Measurements from ENCODE around the gene TMEM191C. TPM values are rescaled to one million over a fixed set of nuclear protein-coding genes. Genes with fewer than 3 reads are reported as not detected.
"Not testable (repeated sequence)": the region's sequence is repeated elsewhere in the genome, so short reads cannot be mapped to it uniquely, and the experiment has no call there.

Gene TMEM191C
- total RNA-seq, 1 donor from 2014 or later = 1.7 TPM

DNA sequence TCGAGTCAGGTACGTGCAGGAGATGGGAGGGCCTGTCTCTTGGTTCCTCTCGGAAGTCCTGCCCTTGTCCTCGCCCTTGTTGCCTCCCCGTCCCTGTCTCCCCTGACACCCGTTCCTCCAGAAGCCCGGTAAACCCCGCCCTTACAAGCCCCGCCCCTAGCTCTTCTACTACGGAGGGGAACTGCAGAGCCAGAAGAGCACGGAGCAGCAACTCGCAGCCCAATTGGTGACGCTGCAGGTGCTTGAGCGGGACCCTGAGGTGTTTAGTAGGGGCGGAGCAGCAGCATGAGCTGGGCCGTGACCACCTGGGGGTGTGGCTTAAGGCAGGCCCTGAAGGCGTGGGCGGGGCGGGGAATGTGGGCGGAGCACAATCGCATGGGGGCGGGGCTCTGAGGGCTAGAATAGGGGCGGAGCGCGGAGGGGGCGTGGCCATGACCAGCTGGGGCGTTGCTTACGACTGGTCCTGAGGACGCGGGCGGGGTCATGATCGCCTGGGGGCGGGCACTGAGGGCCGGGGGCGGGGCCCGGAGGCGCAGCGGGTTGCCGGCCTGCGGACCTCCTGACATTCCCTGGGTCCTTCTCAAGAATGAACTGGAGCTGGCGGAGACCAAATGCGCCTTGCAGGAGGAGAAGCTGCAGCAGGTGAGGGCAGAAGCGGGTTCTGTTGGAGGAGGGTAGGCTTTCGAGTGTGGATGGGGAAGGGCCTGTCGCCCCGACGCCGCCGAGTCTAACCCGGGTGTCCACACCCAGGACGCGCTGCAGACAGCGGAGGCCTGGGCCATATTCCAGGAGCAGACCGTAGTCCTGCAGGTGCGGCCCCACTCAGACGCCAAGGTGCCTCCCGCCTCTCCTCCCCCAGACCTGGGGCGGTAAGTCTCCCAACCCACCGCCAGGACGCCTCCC is 1.3 kb downstream of the TMEM191C start:
- DNase-seq (ENCODE audit: low spot score) = peak; percentile 95

DNA sequence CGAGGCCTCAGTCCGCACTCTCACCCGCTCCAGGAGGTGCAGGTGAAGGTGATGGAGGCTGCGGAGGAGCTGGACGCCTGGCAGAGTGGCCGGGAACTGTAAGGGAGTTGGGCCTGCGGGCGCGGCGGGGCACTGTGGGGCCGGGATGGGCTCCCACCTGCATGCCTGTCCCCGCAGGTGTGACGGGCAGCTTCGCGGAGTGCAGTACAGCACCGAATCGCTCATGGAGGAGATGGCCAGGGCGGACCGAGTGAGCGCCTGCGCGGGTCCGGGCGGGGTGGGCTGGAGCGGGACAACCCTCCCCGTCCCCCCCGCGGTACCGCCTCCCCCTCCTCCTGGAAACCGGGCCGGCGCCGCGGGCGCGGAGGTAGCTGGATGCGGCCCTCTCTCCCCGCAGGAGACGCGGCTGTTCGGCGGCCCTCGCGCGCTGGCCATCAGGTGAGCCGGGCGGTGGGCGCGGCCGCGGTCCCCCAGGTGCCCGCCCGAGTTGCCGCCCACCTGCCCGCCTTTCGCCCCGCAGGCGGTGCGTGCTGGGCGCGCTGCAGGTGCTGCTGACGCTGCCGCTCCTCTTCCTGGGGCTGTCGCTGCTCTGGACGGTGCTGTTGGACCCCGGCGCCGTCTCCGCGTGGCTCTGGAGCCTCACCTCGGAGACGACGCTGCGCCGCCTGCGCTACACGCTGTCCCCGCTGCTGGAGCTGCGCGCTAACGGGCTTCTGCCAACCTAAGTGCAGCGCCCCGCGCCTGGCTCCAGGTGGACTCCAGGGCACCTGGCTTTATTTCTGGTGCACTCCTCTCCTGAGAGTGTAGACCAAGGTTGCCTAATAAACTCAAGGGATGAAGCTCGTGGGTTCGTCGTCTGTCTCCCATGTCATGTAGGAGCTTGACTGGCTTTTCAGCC is 2.2 kb downstream of the TMEM191C start:
- DNase-seq (ENCODE audit: low spot score); intact Hi-C loops (cut with DNase I): not testable (repeated sequence)

More for the DNA sequence above, 1.3 kb downstream of the TMEM191C start:
- intact Hi-C loops (cut with DNase I) = not testable (repeated sequence)

DNA sequence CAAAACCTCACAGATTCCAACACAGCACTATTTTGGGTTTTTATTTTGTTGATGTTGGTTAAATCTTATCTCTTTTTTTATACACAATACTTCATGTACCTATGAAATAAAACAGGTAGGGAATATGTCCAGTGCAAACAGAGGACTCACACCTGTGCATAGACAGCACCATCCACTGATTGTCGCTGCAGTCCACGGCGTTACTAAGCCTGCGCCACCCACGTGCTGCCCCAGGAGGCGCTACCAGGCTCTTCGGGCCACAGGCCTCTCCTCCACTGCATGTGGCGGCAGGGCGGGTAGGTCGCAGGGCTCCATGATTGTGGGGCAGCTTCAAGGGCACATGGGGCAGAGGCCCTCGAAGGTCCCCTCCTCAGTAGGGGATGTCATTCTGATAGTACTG is 5.8 kb downstream of the TMEM191C start:
- intact Hi-C loops (cut with DNase I) = not testable (repeated sequence)

DNA sequence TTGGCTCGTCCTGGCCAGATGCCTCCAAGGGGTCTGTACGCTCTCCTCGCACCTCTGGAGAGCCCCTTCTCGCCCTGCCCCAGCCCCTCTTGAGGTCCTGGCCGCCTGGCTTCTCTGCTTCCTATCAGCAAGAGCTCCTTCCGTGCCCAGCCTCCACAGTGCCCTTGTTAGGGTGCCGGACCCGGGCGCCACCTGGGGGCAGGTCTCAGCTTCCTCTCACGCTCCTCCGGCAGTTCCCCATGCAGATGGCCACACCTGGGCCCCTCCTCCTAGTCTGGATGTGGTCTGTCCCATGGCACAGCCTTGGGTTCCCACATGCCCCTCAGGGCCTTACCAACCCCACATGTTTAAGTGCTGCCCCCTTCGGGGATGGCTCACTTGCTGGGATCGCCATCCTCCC is 6.5 kb downstream of the TMEM191C start:
- DNase-seq (ENCODE audit: low spot score); intact Hi-C loops (cut with DNase I): not testable (repeated sequence)

More for the DNA sequence above, 5.8 kb downstream of the TMEM191C start:
- DNase-seq (ENCODE audit: low spot score) = not testable (repeated sequence)

DNA sequence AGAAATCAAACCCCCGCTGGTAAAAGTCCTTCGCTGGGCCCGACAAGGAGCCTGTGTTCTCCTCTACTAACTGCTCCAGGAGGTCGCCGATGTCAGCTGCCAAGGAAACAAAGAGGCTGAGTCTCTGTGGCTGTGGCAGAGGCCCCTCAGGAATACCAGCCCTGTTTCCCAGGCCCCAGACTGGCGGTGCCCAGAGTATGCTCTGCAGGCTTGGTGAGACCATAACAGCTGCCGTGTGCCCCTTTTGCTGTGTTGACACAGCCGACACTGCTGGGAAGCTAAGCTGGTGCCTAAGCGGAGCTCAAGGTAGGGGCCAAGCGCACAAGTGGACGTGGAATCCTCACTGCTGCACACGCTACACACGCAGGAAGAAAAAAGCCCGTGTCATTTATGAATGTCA is 16.9 kb downstream of the TMEM191C start:
- intact Hi-C loops (cut with DNase I); DNase-seq (ENCODE audit: low spot score): not testable (repeated sequence)

DNA sequence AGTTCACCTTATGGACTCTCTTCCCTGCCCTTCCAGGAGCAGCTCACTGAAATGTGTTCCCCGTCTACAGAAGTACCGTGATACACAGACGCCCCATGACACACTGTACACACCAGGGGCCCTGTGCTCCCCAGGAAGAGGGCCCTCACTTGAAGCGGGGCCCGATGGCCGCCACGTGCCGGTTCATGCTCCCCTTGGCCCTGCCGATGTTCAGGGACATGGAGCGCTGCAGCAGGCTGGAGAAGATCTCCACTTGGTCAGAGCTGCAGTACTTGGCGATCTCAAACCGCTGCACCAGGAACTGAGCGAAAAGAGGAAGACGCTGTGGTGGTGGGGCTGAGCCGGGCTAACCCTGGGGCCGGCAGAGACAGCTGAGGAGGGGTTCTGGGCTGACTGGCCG is 20.5 kb downstream of the TMEM191C start:
- DNase-seq (ENCODE audit: low spot score); intact Hi-C loops (cut with DNase I): not testable (repeated sequence)

DNA sequence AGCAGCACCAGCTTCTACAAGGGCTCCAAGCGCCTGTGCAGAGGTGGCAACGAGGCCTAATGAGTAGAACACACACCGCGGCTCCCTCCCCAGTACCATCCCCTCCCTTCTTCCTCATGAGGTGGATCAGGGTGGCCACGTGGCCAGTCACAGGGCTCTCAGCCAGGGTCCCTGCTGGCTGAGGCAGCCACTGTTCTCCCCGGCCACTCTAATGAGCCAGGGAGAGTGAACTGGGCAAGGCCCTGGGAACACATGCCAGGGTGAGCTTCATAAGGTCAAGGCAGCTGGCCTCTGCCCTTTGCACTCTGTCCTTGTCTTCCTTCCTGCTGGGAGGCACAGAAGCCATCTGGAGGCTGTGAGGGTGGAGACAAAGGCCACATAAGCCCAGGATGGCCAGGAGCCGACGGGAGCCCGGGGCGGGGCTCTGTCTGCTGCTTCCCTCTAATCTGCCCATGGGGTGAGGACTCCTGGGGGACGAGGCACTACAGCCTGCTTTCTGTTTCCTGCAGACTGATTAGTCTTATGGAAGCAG is 22.0 kb downstream of the TMEM191C start:
- DNase-seq (ENCODE audit: low spot score); intact Hi-C loops (cut with DNase I): not testable (repeated sequence)

DNA sequence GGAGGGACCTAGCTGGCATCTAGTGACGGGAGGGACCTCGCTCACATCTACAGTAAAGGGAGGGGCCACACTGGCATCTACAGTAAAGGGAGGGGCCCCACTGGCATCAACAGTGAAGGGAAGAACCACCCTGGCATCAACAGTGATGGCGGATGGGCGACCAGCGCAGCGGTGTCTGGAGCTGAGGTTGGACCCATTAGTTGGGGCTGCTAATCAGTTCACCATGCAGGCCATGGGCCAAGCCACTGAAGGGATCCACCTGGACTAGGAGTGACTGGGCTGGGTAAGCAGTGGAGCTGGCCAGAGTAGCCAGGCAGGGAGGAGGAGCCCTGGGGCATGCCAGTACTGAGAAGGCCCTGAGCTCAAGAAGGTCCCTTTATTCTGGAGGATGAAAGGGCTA is 23.4 kb downstream of the TMEM191C start:
- intact Hi-C loops (cut with DNase I); DNase-seq (ENCODE audit: low spot score): not testable (repeated sequence)

DNA sequence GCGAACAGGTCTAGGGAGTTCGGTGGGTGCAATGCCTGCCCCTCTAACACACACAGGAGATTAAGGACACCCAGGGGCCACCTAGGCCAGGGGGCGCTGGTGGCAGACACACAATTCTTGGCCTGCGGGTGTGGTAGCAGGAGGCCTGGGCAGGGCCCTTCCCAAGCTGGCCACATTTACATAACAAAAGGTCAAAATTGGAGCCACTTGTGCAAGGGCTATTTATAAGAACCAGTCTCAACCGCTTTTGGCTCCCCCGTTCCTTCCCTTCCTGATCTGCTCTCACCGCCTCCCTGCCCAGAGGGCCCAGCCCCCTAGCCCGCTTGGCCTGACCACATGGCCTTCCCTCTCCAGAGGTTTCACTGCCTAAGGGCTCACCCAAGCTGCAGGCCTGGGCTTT is 25.1 kb downstream of the TMEM191C start:
- intact Hi-C loops (cut with DNase I); DNase-seq (ENCODE audit: low spot score): not testable (repeated sequence)

DNA sequence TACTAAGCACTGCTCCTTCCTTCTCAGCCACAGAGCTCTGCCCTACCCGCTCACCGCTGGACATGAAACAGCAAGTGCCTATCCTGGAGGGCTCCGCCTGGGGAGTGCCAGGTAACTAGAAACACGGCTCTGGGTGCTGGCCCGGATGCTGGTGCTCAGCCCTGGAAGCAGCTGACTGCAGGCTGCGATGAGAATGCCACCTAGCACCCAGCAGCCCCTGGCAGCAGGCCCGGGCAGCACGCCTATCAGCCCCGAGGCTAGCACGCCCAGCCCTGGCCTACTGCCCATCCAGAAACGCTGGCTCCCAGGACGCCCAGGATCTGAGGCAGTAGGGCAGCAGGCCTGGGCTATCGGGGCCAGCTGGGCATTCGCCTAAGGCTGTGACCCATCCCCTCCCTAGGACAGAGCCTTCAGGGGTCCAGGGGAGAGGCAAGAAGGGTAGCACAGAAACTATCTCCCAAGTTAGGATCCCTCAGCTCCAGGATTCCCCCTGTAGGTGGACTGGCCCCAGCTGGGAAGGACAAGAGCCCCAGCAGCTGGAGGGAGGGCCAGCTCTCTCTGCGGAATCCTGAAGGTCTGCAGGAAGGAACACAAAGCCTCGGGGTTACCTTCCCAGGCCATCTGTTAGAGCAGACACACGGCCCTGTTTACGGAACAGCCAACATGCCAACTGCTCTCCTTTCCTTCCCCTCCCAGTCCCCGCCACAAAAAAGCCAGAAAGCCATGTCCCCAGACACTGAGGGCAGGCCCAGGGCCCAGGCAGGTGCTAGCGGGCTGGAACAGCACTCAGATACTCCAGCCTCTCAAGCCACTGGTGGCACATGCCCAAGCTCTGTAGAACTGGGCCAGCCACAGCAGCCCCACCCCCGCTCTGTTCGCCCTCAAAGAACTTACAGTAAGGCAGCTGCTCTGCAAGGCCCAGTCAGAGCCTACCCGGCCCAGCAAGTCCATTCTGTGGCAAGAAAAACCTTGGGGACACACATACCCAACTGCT is 26.9 kb downstream of the TMEM191C start:
- DNase-seq (ENCODE audit: low spot score); intact Hi-C loops (cut with DNase I): not testable (repeated sequence)

DNA sequence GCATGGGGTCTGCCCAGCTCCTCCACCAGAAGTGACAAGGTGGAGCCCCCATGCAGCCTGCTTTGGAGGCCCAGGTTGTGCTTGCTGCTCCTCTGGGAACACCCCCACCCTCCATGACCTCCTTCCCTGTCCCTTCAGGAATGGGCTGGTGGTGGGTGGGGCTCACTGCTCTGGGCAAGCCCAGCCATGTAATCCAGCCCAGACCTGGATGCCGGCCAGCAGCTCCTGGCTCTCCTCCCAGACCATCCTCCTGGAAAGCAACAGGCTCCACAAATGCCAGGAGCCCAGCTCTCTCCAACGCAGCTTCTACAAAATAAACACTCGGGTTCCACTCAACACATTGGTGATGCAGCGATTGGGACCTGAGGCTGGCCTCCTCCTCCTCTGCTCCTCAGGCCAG is 30.8 kb downstream of the TMEM191C start:
- DNase-seq (ENCODE audit: low spot score); intact Hi-C loops (cut with DNase I): not testable (repeated sequence)

DNA sequence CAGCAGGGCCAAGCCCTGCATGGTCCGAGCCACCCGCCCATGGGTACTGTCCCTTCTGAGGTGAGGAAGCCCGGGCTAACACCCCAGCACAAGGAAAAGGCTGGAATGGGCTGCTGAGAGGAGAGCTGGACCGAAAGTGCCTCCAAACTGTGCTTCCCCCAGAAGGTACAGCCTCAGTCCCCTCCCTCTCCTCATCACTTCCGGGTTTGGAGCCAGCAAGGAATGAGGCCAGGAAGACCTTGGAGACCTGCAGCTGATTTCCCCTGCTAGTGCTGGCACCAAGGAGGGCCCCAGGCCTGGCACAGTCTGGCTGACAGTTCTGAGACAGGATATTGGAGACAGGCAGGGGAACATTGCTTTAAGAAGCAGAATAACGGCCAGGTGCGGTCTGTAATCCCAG is 31.3 kb downstream of the TMEM191C start:
- DNase-seq (ENCODE audit: low spot score); intact Hi-C loops (cut with DNase I): not testable (repeated sequence)

DNA sequence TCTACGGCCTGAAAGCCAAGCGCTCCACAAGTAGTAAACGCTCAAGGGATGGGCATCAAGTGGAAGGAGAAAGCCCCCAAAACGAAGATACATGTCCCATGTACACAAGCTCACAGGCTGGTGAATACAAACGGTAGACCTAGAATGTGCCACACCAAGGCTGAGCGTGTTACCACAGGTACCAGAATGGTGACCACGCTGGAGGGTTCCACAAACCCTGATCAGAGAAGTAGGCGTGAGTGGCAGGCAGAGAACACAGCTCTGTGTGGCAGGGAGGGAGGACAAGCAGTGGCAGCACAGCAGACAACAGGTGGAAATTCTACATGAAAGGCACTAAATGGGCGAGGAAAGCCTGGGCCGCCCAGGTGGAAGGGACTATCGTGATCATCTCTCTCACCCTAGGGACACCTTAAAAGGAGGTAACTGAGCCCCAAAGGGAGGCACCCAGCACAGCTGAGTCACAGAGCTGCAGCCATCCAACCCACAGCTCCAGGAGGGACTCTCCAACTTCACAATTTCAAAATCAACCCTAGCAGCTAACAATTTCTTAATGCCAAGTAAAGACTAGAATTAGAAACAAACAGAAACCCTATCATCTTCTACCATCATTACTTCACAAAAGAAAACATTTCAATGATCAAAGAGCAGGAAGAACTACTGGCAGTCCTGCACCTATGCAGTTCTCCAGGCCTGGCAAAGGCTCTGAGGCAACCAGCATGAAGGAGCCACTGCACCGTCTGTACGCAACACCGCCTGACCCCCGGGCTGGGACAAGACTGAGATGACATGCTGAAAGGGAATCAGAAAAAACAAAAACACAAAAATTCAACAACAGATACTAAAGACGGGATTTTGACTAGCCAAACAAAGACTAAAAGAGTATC is 32.7 kb downstream of the TMEM191C start:
- intact Hi-C loops (cut with DNase I) = not testable (repeated sequence)

DNA sequence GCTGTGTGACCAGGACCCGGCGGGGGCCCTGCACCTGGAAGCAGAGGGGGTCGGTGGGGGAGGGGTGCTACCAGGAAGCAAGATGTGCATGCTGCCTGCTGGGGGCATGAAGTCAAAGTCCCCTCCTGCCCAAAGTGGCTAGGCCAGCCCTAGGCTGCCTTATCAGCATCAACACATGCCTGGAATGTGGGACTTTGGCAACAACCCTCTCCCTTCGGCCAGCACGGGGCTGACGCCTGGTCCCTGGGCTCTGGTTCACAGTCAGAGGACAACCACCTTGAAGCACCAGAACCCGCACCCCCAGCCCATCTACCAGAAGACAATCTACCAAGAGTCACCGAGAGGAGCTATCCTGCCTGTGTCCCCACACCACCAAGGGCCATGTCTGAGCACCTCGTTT is 43.2 kb downstream of the TMEM191C start:
- intact Hi-C loops (cut with DNase I); DNase-seq (ENCODE audit: low spot score): not testable (repeated sequence)

More for the DNA sequence above, 32.7 kb downstream of the TMEM191C start:
- not testable (repeated sequence) for DNase-seq (ENCODE audit: low spot score)

DNA sequence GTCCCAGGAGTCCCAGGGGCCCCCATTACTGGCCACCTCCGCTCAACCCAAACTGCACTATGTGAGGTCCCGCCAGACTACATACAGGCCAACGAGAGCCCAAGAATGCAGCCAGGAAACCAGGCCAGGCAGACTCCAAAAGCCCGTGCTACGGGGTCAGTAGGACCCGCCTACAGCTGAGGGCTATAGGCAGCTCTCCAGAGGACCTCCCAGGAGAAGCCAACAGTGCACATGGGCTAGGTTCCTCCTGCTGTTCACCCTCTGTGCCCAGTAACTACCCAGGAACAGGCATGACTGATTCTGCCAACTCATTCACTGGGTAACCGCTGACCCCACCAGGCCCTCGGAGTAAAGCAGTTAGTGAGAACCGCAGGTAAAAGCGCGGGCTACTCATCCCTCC is 44.8 kb downstream of the TMEM191C start:
- intact Hi-C loops (cut with DNase I) = not testable (repeated sequence)
- peak; percentile 22 for DNase-seq (ENCODE audit: low spot score)

DNA sequence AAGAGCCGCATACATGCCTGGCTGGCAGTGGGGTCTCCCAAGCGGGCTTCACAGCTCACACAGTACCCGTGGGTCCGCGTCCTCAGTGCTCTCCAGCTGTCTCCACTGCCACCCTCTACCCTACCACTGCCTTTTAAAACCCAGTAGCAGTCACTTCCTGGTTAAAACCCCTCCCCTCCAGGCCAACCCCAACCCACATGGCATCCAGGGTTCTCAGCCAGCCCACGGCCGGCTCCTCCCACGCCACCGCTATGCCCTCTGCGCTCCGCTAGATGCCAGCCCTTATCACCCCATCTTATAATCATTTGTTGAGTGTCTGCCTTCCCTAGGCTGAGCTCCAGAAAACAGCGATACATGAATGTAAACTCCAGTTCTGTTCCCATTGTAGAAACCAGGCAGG is 46.9 kb downstream of the TMEM191C start:
- DNase-seq (ENCODE audit: low spot score); intact Hi-C loops (cut with DNase I): not testable (repeated sequence)

DNA sequence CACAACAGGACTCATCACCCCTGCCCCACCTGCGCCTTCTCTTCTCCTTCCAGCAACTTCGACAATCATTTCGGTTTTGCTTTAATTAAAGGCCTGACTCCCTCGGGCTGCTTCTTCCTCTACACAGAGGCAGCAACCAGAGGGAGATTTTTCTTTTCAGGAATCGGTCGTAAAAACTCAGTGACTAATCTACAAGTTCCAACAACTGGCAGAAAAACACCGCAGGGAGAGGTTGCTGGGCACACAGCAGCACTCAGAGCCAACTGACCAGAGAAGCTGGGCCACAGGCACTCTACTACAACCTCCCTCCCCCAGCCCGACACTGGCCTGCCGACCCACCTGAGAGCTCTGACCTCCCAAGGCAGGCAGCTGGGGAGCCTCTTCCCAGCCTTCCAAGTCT is 48.0 kb downstream of the TMEM191C start:
- intact Hi-C loops (cut with DNase I) = not testable (repeated sequence)

DNA sequence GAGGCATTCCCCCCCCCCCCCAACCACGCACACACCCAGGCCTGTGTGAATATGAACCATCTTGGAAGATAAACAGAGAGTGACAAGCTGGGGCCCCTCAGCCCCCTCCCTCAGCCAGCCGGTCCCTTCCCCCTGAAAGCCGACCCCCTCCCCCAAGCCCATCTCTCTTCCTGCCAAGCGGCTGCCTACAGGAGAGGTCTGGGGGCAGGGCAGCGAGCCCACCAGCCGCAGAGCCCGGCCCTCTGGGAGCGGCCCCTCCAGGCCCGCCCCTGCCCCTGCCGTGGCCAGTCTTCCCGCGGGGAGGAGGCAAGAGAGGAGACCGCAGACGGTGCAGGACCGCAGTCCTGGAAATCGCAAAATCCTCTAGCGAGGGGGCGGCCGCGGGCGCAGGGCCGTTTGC is 49.3 kb downstream of the TMEM191C start:
- DNase-seq (ENCODE audit: low spot score); intact Hi-C loops (cut with DNase I): not testable (repeated sequence)

More for the DNA sequence above, 48.0 kb downstream of the TMEM191C start:
- not testable (repeated sequence) for DNase-seq (ENCODE audit: low spot score)
